GM23338 (cell line): ENCODE data around the gene ABCB11. TPM values are rescaled to one million over a fixed set of nuclear protein-coding genes. Genes with fewer than 3 reads are reported as not detected.

Experiments
- ATAC-seq: fragments of 200-7000 bp; cut with Tn5 transposase; 3 replicates; pipeline ENCODE4 v1.9.1; 2020
- DNase-seq: peaks from one replicate; pipeline ENCODE4 v3.0.0-alpha.2; 2015; ENCODE audit warnings: low spot score
- H2AFZ ChIP-seq: fragments of 200-600 bp; sonication (generic); 2 replicates; pipeline ENCODE4 v1.8.0; 2016; ENCODE audit warnings: antibody characterized with exemption, mild to moderate bottlenecking, moderate library complexity
- H3F3A ChIP-seq: fragments of 200-600 bp; sonication (generic); replicated peaks from 2 replicates; pipeline ENCODE4 v1.8.0; 2017; ENCODE audit warnings: antibody characterized with exemption, mixed run types, low read depth
- H3K27ac ChIP-seq: fragments of 200-600 bp; sonication (generic); 2 replicates; pipeline ENCODE4 v1.6.1; 2016; ENCODE audit warnings: low read depth
- H3K27me3 ChIP-seq: fragments of 200-600 bp; sonication (generic); 2 replicates; pipeline ENCODE4 v1.8.0; 2016; ENCODE audit warnings: mild to moderate bottlenecking, mixed run types, moderate library complexity; ENCODE audit not compliant: insufficient read depth
- H3K36me3 ChIP-seq: fragments of 200-600 bp; sonication (generic); 2 replicates; pipeline ENCODE4 v1.8.0; 2016; ENCODE audit warnings: mild to moderate bottlenecking; ENCODE audit not compliant: insufficient read depth
- H3K4me1 ChIP-seq: fragments of 200-600 bp; sonication (generic); 2 replicates; pipeline ENCODE4 v1.8.0; 2016; ENCODE audit warnings: mild to moderate bottlenecking, moderate library complexity; ENCODE audit not compliant: insufficient read depth
- H3K4me2 ChIP-seq: fragments of 200-600 bp; sonication (generic); 2 replicates; pipeline ENCODE4 v1.7.1; 2017; ENCODE audit warnings: mixed run types
- H3K4me3 ChIP-seq: fragments of 200-600 bp; sonication (generic); 2 replicates; pipeline ENCODE4 v1.6.1; 2016; ENCODE audit warnings: mixed run types
- H3K79me2 ChIP-seq: fragments of 200-600 bp; sonication (generic); replicated peaks from 2 replicates; pipeline ENCODE4 v1.8.0; 2017; ENCODE audit warnings: mild to moderate bottlenecking; ENCODE audit not compliant: insufficient read depth
- H3K9me2 ChIP-seq: fragments of 200-600 bp; sonication (generic); 2 replicates; pipeline ENCODE4 v1.8.0; 2017; ENCODE audit not compliant: insufficient read depth
- H4K20me1 ChIP-seq: fragments of 200-600 bp; sonication (generic); replicated peaks from 2 replicates; pipeline ENCODE4 v1.8.0; 2017; ENCODE audit warnings: mild to moderate bottlenecking; ENCODE audit not compliant: insufficient read depth
- H3K27ac Mint-ChIP-seq: 2 replicates; pipeline ENCODE4 v1.8.0; 2020; ENCODE audit warnings: inconsistent platforms, mild to moderate bottlenecking, moderate library complexity, mixed read lengths
- H3K27me3 Mint-ChIP-seq: 3 replicates; pipeline ENCODE4 v1.8.0; 2022; ENCODE audit warnings: low read depth, mild to moderate bottlenecking, moderate library complexity, mixed read lengths, inconsistent platforms; ENCODE audit not compliant: insufficient read depth, poor library complexity
- H3K36me3 Mint-ChIP-seq: 3 replicates; pipeline ENCODE4 v1.8.0; 2021; ENCODE audit warnings: low read depth, mild to moderate bottlenecking, inconsistent platforms, moderate library complexity, mixed read lengths
- H3K4me1 Mint-ChIP-seq: 3 replicates; pipeline ENCODE4 v1.8.0; 2020; ENCODE audit warnings: mild to moderate bottlenecking, inconsistent platforms, mixed read lengths
- H3K4me3 Mint-ChIP-seq: 3 replicates; pipeline ENCODE4 v1.8.0; 2021; ENCODE audit warnings: moderate library complexity, mild to moderate bottlenecking, inconsistent platforms, mixed read lengths
- H3K9me3 Mint-ChIP-seq: 3 replicates; pipeline ENCODE4 v1.8.0; 2020; ENCODE audit warnings: moderate library complexity, mild to moderate bottlenecking, inconsistent platforms, mixed read lengths
- CREB1 ChIP-seq: fragments of 250-450 bp; sonication (Bioruptor Pico); IDR thresholded peaks from 2 replicates; pipeline ENCODE4 v1.5.0; 2020; ENCODE audit warnings: low read depth, mild to moderate bottlenecking, moderate library complexity
- EZH2 ChIP-seq: fragments of 200-600 bp; sonication (generic); IDR thresholded peaks from one replicate; pipeline ENCODE4 v1.8.0; 2017; ENCODE audit warnings: antibody characterized with exemption, mild to moderate bottlenecking, low read depth; ENCODE audit not compliant: unreplicated experiment
- EZH2phosphoT487 ChIP-seq: fragments of 200-600 bp; sonication (generic); IDR thresholded peaks from one replicate; pipeline ENCODE4 v1.8.1; 2018; ENCODE audit warnings: antibody characterized with exemption; ENCODE audit not compliant: unreplicated experiment
- JUNB ChIP-seq: IDR thresholded peaks from one replicate; pipeline ENCODE4 v1.6.1; 2016; ENCODE audit warnings: antibody characterized with exemption; ENCODE audit not compliant: unreplicated experiment
- NANOG ChIP-seq: IDR thresholded peaks from 2 replicates; pipeline ENCODE4 v1.6.1; 2016; ENCODE audit warnings: antibody characterized with exemption, borderline replicate concordance
- POLR2AphosphoS5 ChIP-seq: IDR thresholded peaks from 2 replicates; pipeline ENCODE4 v1.6.1; 2016; ENCODE audit warnings: antibody characterized with exemption, low read depth
- REST ChIP-seq: IDR thresholded peaks from one replicate; pipeline ENCODE4 v1.6.1; 2018; ENCODE audit warnings: antibody characterized with exemption; ENCODE audit not compliant: unreplicated experiment
- ZNF114 ChIP-seq: fragments of 250-450 bp; sonication (Bioruptor Pico); IDR thresholded peaks from 2 replicates; pipeline ENCODE4 v1.5.0; 2020; ENCODE audit warnings: mild to moderate bottlenecking, moderate library complexity
- ZNF331 ChIP-seq: fragments of 250-450 bp; sonication (Bioruptor Pico); IDR thresholded peaks from 2 replicates; pipeline ENCODE4 v1.5.0; 2020; ENCODE audit warnings: low read depth, mild to moderate bottlenecking, moderate library complexity
- ZNF462 ChIP-seq: fragments of 250-450 bp; sonication (Bioruptor Pico); IDR thresholded peaks from 2 replicates; pipeline ENCODE4 v1.5.0; 2020; ENCODE audit warnings: mild to moderate bottlenecking, moderate library complexity
- polyA plus RNA-seq: library from polyadenylated mRNA; unstranded; fragments of >200 nt; fragmentation: Nextera tagmentation; extraction: Ambion mirVana; gene quantifications from 2 replicates; pipeline ENCODE4 v1.2.1, GENCODE V29; 2016
- total RNA-seq: library from RNA; depleted of rRNA; stranded (reverse); fragments of >200 nt; shearing (Covaris generic); gene quantifications from 2 replicates; pipeline ENCODE4 v1.2.3, GENCODE V29; 2014
- TF ChIP-seq, protein P1 (sequence below): IDR thresholded peaks from 2 replicates; pipeline ENCODE4 v1.6.1; 2016; ENCODE audit warnings: antibody characterized with exemption

The ABCB11 gene
- total and polyA plus RNA-seq, 2 experiments from 2014 or later, result not detected

DNA sequence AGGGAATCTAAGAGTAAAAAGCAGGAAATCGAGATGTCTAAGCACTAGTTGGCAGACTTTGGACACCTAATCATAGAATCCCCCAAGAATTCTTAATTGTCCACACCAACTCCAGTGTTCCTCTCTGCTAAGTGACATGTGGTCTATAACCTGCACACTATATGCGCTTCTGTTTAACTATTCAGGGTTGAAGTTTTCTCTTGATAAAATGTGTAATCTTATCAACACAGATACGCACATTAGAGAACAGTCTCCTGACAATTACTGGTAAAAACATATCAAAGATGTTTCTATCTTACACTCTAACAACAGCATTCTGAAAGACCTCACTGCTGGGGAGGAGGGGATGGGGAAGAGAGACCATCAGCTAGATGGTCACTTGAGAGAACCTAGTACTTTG is 3.9 kb downstream of the ABCB11 start:
- Histone ChIP-seq H3K4me1 (no peaks in the 10 kb centered on the region), H3F3A (no peaks in the 10 kb centered on the region), H3K9me2 (no peaks in the 10 kb centered on the region), H3K27me3 (no peaks in the 10 kb centered on the region), H3K4me3 (no peak overlapping the region), H2AFZ (no peak overlapping the region), H4K20me1 (no peaks in the 10 kb centered on the region), H3K27ac (no peak overlapping the region), H3K36me3 (no peaks in the 10 kb centered on the region), H3K79me2 (no peaks in the 10 kb centered on the region), H3K4me2 (no peak overlapping the region)
- DNase-seq, result no peak
- no peak for ATAC-seq
- TF ChIP-seq POLR2AphosphoS5 (no peak), REST (no peak), EZH2phosphoT487 (no peak), ZNF331 (no peak), NANOG (no peak), CREB1 (CRISPR knock-in tag) (no peak), EZH2 (no peak), ZNF462 (CRISPR knock-in tag) (no peak), ZNF114 (CRISPR knock-in tag) (no peak), JUNB (no peak)
- TF ChIP-seq, protein P1, sequence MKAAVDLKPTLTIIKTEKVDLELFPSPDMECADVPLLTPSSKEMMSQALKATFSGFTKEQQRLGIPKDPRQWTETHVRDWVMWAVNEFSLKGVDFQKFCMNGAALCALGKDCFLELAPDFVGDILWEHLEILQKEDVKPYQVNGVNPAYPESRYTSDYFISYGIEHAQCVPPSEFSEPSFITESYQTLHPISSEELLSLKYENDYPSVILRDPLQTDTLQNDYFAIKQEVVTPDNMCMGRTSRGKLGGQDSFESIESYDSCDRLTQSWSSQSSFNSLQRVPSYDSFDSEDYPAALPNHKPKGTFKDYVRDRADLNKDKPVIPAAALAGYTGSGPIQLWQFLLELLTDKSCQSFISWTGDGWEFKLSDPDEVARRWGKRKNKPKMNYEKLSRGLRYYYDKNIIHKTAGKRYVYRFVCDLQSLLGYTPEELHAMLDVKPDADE, result no peak
- Mint-ChIP-seq H3K4me1 (peaks cover 10% of the 10 kb centered on the region; the same call in 2 of the 3 replicates), H3K4me3 (no peak overlapping the region), H3K36me3 (no peaks in the 10 kb centered on the region), H3K9me3 (no peaks in the 10 kb centered on the region; the same call in 2 of the 3 replicates), H3K27me3 (no peaks in the 10 kb centered on the region), H3K27ac (no peak overlapping the region)
